ENCODE data around the gene ZPBP2.

GRCh38 chr17:39845052-39845846 is 22.8 kb upstream of the ZPBP2 start:
- TF ChIP-seq, protein P1, sequence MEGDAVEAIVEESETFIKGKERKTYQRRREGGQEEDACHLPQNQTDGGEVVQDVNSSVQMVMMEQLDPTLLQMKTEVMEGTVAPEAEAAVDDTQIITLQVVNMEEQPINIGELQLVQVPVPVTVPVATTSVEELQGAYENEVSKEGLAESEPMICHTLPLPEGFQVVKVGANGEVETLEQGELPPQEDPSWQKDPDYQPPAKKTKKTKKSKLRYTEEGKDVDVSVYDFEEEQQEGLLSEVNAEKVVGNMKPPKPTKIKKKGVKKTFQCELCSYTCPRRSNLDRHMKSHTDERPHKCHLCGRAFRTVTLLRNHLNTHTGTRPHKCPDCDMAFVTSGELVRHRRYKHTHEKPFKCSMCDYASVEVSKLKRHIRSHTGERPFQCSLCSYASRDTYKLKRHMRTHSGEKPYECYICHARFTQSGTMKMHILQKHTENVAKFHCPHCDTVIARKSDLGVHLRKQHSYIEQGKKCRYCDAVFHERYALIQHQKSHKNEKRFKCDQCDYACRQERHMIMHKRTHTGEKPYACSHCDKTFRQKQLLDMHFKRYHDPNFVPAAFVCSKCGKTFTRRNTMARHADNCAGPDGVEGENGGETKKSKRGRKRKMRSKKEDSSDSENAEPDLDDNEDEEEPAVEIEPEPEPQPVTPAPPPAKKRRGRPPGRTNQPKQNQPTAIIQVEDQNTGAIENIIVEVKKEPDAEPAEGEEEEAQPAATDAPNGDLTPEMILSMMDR (IDR thresholded peaks at IDR 0.05): no peak
- TF ChIP-seq POLR2A (IDR thresholded peaks at IDR 0.05): no peak
- TF ChIP-seq POLR2AphosphoS5 (IDR thresholded peaks at IDR 0.05): no peak

All from suprapubic skin (tissue), 4 donors.